HepG2 (cell line): ENCODE data around the gene POLN. TPM values are rescaled to one million over a fixed set of nuclear protein-coding genes. Genes with fewer than 3 reads are reported as not detected.
A peak's percentile ranks its signal among the peaks of the same experiment; 100 is the strongest.

Experiments
- ATF2 ChIP-seq: sonication (generic); formaldehyde crosslinking; IDR thresholded peaks from 2 replicates; pipeline ENCODE4 v1.4.0; 2020; ENCODE audit warnings: missing genetic modification reagents
- BCL6 ChIP-seq: IDR thresholded peaks from 2 replicates; pipeline ENCODE4 v1.6.1; 2016; ENCODE audit warnings: missing genetic modification reagents, missing compliant biosample characterization
- CREM ChIP-seq, 2 experiments: sonication (generic) in 1 of 2; formaldehyde crosslinking in 1 of 2; IDR thresholded peaks; 2 replicates each; pipeline versions ENCODE4 v1.4.0 to v1.6.1; 2016 to 2020; ENCODE audit warnings: antibody characterized with exemption in 1 of 2, mild to moderate bottlenecking in 1 of 2, missing genetic modification reagents in 1 of 2
- FOXA1 ChIP-seq, 2 experiments: fragments of 450-650 bp in 1 of 2; sonication (generic) in 1 of 2; formaldehyde crosslinking in 1 of 2; IDR thresholded peaks; 2 replicates each; pipeline versions ENCODE4 v1.4.0 to v1.6.1; 2016 to 2020; ENCODE audit warnings: missing genetic modification reagents in 1 of 2
- FOXK1 ChIP-seq: sonication (generic); formaldehyde crosslinking; IDR thresholded peaks from 2 replicates; pipeline ENCODE4 v1.4.0; 2020; ENCODE audit warnings: low read depth, missing genetic modification reagents, borderline replicate concordance
- FOXK2 ChIP-seq: fragments of 450-650 bp; IDR thresholded peaks from 2 replicates; pipeline ENCODE4 v1.6.1; 2016
- FOXM1 ChIP-seq: sonication (generic); formaldehyde crosslinking; IDR thresholded peaks from 2 replicates; pipeline ENCODE4 v1.5.0; 2020; ENCODE audit warnings: missing genetic modification reagents
- GATAD1 ChIP-seq: IDR thresholded peaks from 2 replicates; pipeline ENCODE4 v1.6.1; 2016; ENCODE audit warnings: missing genetic modification reagents, missing compliant biosample characterization
- HIC2 ChIP-seq: sonication (generic); formaldehyde crosslinking; IDR thresholded peaks from 2 replicates; pipeline ENCODE4 v1.9.0; 2022; ENCODE audit warnings: low read depth, missing genetic modification reagents
- MEF2D ChIP-seq: sonication (generic); formaldehyde crosslinking; IDR thresholded peaks from 2 replicates; pipeline ENCODE4 v1.5.1; 2020; ENCODE audit warnings: mild to moderate bottlenecking, missing genetic modification reagents
- NFKB2 ChIP-seq: sonication (generic); formaldehyde crosslinking; IDR thresholded peaks from 2 replicates; pipeline ENCODE4 v1.4.0; 2020; ENCODE audit warnings: missing genetic modification reagents, borderline replicate concordance
- PATZ1 ChIP-seq: sonication (generic); formaldehyde crosslinking; IDR thresholded peaks from 2 replicates; pipeline ENCODE4 v1.4.0; 2020; ENCODE audit warnings: missing genetic modification reagents
- RORA ChIP-seq: sonication (generic); formaldehyde crosslinking; IDR thresholded peaks from 2 replicates; pipeline ENCODE4 v1.5.0; 2020; ENCODE audit warnings: mild to moderate bottlenecking, missing genetic modification reagents, moderate library complexity
- TFDP1 ChIP-seq: IDR thresholded peaks from 2 replicates; pipeline ENCODE4 v1.6.1; 2016; ENCODE audit warnings: missing compliant biosample characterization, missing genetic modification reagents, borderline replicate concordance
- YY1 ChIP-seq: IDR thresholded peaks from 2 replicates; pipeline ENCODE4 v1.6.1; 2011; ENCODE audit warnings: low read length, low read depth, moderate library complexity, mild to moderate bottlenecking; ENCODE audit not compliant: insufficient read depth, insufficient replicate concordance
- ZBTB38 ChIP-seq: sonication (generic); formaldehyde crosslinking; IDR thresholded peaks from 2 replicates; pipeline ENCODE4 v1.5.1; 2020; ENCODE audit warnings: mild to moderate bottlenecking, missing genetic modification reagents
- ZFP1 ChIP-seq: IDR thresholded peaks from 2 replicates; pipeline ENCODE4 v1.6.1; 2016
- ZNF614 ChIP-seq: IDR thresholded peaks from 2 replicates; pipeline ENCODE4 v1.6.1; 2018; ENCODE audit warnings: missing biosample characterization, missing genetic modification reagents, inconsistent platforms, borderline replicate concordance
- ZNF629 ChIP-seq: sonication (generic); formaldehyde crosslinking; conservative IDR thresholded peaks from 2 replicates; pipeline ENCODE4 v1.5.0; 2020; ENCODE audit warnings: missing genetic modification reagents
- ZNF816 ChIP-seq: sonication (generic); formaldehyde crosslinking; IDR thresholded peaks from 2 replicates; pipeline ENCODE4 v1.8.0; 2022; ENCODE audit warnings: missing genetic modification reagents, mild to moderate bottlenecking, borderline replicate concordance
- ZXDC ChIP-seq: sonication (generic); formaldehyde crosslinking; IDR thresholded peaks from 2 replicates; pipeline ENCODE4 v1.5.0; 2020; ENCODE audit warnings: mild to moderate bottlenecking, missing genetic modification reagents
- polyA plus RNA-seq, 8 experiments: library from polyadenylated mRNA; depleted of rRNA in 3 of 8; stranded (reverse) in 7 of 8; unstranded in 1 of 8; fragments of >200 nt; fragmentation: Illumina TruSeq in 4 of 8; extraction: Trizol in 4 of 8; gene quantifications; 2 replicates each; pipeline versions ENCODE4 v1.2.1 to v1.2.3, GENCODE V29; 2011 to 2016; ENCODE audit warnings: low read depth in 4 of 8, missing spikeins in 1 of 8, mixed read lengths in 1 of 8; ENCODE audit not compliant: insufficient read depth in 1 of 8
- total RNA-seq, 5 experiments: library from RNA; depleted of rRNA; stranded (reverse); fragments of >200 nt; fragmentation: Illumina TruSeq; extraction: Trizol; gene quantifications; 2 replicates each; pipeline ENCODE4 v1.2.3, GENCODE V29; 2016; ENCODE audit warnings: low read depth in 1 of 5

Gene POLN
- total and polyA plus RNA-seq, 2 of the 13 experiments (the other 11 are each of a cell fraction or from before 2014, with no cell fraction given) = 0.93 to 1.5 TPM

GRCh38 chr4:2220016-2220630 is 21.8 kb downstream of the POLN start (continued):
- 0 out of 2 replicates have a peak, but pooled peaks have one; percentile 28 for TF ChIP-seq PATZ1 (CRISPR knock-in tag)
- no peak for TF ChIP-seq FOXM1 (CRISPR knock-in tag)
- no peak for TF ChIP-seq TFDP1
- TF ChIP-seq HIC2 (CRISPR knock-in tag) = no peak
- no peak for TF ChIP-seq ZBTB38 (CRISPR knock-in tag)
- TF ChIP-seq FOXA1 (IDR thresholded peaks at IDR 0.05) = no peak
- no peak for TF ChIP-seq FOXA1 (CRISPR knock-in tag; IDR thresholded peaks at IDR 0.05)
- no peak for TF ChIP-seq GATAD1 (CRISPR knock-in tag)
- TF ChIP-seq ZXDC (CRISPR knock-in tag) = no peak
- no peak for TF ChIP-seq BCL6 (CRISPR knock-in tag)
- TF ChIP-seq FOXK2 = no peak
- no peak for TF ChIP-seq MEF2D (CRISPR knock-in tag)
- no peak for TF ChIP-seq RORA
- TF ChIP-seq ATF2 (CRISPR knock-in tag) = 0 out of 2 replicates have a peak, but pooled peaks have one; percentile 27
- no peak for TF ChIP-seq ZNF816 (CRISPR knock-in tag)
- TF ChIP-seq ZNF614 (CRISPR knock-in tag) = no peak
- no peak for TF ChIP-seq ZNF629 (CRISPR knock-in tag)
- TF ChIP-seq YY1 = no peak
- TF ChIP-seq NFKB2 (CRISPR knock-in tag) = no peak
- TF ChIP-seq ZFP1 (CRISPR knock-in tag) = no peak
- no peak for TF ChIP-seq CREM (IDR thresholded peaks at IDR 0.05)
- no peak for TF ChIP-seq CREM (CRISPR knock-in tag; IDR thresholded peaks at IDR 0.05)
- TF ChIP-seq FOXK1 (CRISPR knock-in tag) = no peak
